AG09319 (cell line): Measurements from ENCODE around the gene TFEB.

Experiments used
- DNase-seq: peaks from one replicate; pipeline ENCODE4 v3.0.0-alpha.2; 2010; ENCODE audit warnings: low read depth; ENCODE audit errors: extremely low read depth
- CTCF ChIP-seq: IDR thresholded peaks from 2 replicates; pipeline ENCODE4 v1.5.1; 2011; ENCODE audit warnings: low read depth, mild to moderate bottlenecking, inconsistent platforms, low read length, moderate library complexity

TFEB gene

GRCh38 chr6:41702089-41702745 is 33.2 kb downstream of the TFEB start:
- TF ChIP-seq CTCF = no peak
- DNase-seq = no peak

DNA sequence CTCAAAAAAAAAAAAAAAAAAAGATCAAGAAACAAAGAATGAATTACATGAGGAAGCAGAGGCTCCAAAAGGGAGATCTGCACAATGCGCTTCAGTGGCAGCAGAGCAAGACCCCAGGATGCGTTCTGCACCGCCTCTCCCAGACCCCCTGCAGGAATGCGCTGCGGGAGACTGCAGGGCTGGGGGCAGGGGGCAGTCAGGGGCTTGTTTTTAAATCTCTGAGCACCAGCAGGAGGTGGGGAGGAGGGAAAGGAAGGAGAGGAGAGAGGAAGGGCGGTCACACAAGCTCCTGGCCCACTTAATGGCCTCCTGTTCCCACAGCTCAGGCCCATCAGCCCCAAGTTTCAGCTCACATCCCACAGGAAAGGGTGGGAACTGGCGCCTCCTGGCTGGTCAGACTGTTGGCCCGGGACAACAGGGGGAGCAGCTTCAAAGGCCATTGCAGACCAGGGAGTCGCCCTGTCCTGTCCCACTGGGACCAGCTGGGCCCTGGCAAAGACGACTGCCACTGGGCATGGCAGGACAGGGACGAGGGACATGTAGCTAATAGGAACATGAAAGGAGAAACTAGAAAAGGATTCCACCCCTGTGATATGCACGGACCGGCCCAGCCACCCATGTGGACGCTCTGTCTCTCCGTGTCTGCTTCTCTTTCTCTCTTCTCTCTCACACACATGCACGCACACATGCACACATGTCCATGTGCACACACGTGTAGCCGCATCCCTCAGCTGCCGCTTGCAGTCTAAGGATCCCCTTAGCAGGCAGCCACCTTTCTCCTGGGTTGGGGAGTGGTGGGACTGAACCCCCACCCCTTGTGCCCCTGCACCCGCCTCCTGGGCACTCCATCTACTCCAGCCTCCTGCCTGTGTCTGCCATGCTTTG is 34.7 kb downstream of the TFEB start:
- no peak for DNase-seq
- no peak for TF ChIP-seq CTCF

- no peak for TF ChIP-seq CTCF
- no peak for DNase-seq
Observed at GRCh38 chr6:41699063-41699462, 36.3 kb downstream of the TFEB start.

GRCh38 chr6:41697861-41698781 is 37.3 kb downstream of the TFEB start:
- DNase-seq = peak; percentile 44
- no peak for TF ChIP-seq CTCF

DNA sequence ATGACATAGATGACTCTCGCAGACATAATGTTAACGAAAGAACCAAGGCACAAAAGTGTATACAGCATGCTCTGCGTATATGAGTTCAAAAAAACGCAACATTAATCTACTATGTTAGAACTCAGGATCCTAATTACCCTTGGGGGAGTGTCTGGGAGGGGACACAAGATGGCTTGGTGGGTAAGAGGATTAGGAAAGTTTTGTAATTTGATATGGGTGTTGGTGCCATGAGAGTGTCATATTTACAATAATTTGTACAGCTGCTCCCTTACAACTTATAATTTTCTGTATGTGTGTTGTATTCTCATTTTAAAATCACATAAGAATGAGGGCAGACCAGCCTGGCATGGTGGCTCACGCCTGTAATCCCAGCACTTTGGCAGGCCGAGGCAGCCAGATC is 38.6 kb downstream of the TFEB start:
- no peak for TF ChIP-seq CTCF
- no peak for DNase-seq

- TF ChIP-seq CTCF = no peak
- no peak for DNase-seq
Observed at GRCh38 chr6:41695825-41696224, 39.6 kb downstream of the TFEB start.
